Left cardiac atrium (tissue), 4 donors: ENCODE measurements around the gene PLET1. TPM values are rescaled to one million over a fixed set of nuclear protein-coding genes. Genes with fewer than 3 reads are reported as not detected.
"Not testable (repeated sequence)": the region's sequence is repeated elsewhere in the genome, so short reads cannot be mapped to it uniquely, and the experiment has no call there.

Source experiments
- ATAC-seq, 2 donors: fragments of 200-7000 bp; cut with Tn5 transposase; one replicate each; pipeline ENCODE4 v1.9.1; 2020; ENCODE audit warnings: mild to moderate bottlenecking in 2 of 2, moderate library complexity in 2 of 2
- DNase-seq: peaks from one replicate; pipeline ENCODE4 v3.0.0-alpha.2; 2020
- intact Hi-C, 2 donors: fragments of 100-400 bp; cut with DNase I; formaldehyde crosslinking; loops; one replicate each; pipeline versions ENCODE4 v1.14.1 to v1.15.1; 2022 to 2023
- total RNA-seq, 2 donors: library from RNA; stranded (reverse); fragmentation: NEBNext Ultra II Directional; extraction: Animal tissue kit (Norgen Biotek cat#: 25700); gene quantifications; one replicate each; pipeline ENCODE4 v1.2.1, GENCODE V29; 2021
- donor health status: DM: no; HTN: yes; CAD: no.
- donor health status: DM: no; HTN: yes; CAD: no; lungs with severe emphysema.
- donor health status: DM: yes; HTN: yes; CAD: no.
- donor health status: Dilated cardiomyopathy.

The PLET1 gene
- total RNA-seq, 2 donors from 2014 or later, result not detected

GRCh38 chr11:112223121-112223520 is 37.5 kb downstream of the PLET1 start:
- ATAC-seq, result no peak
- intact Hi-C loops, result no loop called here
- DNase-seq, result no peak

GRCh38 chr11:112222303-112222702 is 38.4 kb downstream of the PLET1 start:
- no peak for ATAC-seq
- intact Hi-C loops, result no loop called here
- no peak for DNase-seq

- no peak for DNase-seq
- ATAC-seq, result no peak
- intact Hi-C loops, result no loop called here
These were observed 39.3 kb downstream of the PLET1 start for GRCh38 chr11:112221274-112221835.

- intact Hi-C loops, result loop anchor here (1.0 to 5.0 kb wide), 2 partner anchors 61 to 63 kb away; no protein-coding TSS in a partner anchor
- DNase-seq, result no peak
- peak; percentile 88 to 92 for ATAC-seq
These were observed 41.0 kb downstream of the PLET1 start for GRCh38 chr11:112219476-112220232.

- intact Hi-C loops, result loop anchor here in 1 of 2 donors (5.0 kb wide), 1 partner anchor 66 kb away; no protein-coding TSS in a partner anchor
- DNase-seq (no peak), ATAC-seq (no peak)
These were observed 44.0 kb downstream of the PLET1 start for GRCh38 chr11:112216561-112217105.

- ATAC-seq (no peak), DNase-seq (no peak)
- intact Hi-C loops, result loop anchor here in 1 of 2 donors (5.0 kb wide), 1 partner anchor 67 kb away; no protein-coding TSS in a partner anchor
These were observed 45.0 kb downstream of the PLET1 start for GRCh38 chr11:112215621-112216020.

- intact Hi-C loops, result no loop called here
- peak; percentile 27 to 89 for ATAC-seq
- no peak for DNase-seq
These were observed 46.9 kb downstream of the PLET1 start for GRCh38 chr11:112213753-112214152.

- ATAC-seq, result peak; percentile 16 to 46
- intact Hi-C loops, result no loop called here
These were observed 48.0 kb downstream of the PLET1 start for GRCh38 chr11:112212710-112213109.

GRCh38 chr11:112212290-112212689 is 48.4 kb downstream of the PLET1 start:
- intact Hi-C loops, result no loop called here
- ATAC-seq (no peak), DNase-seq (no peak)

More at GRCh38 chr11:112212710-112213109, 48.0 kb downstream of the PLET1 start:
- DNase-seq, result no peak

- no peak for ATAC-seq
- DNase-seq, result no peak
- intact Hi-C loops, result no loop called here
These were observed 49.1 kb downstream of the PLET1 start for GRCh38 chr11:112211536-112211935.

- intact Hi-C loops, result no loop called here
- no peak for ATAC-seq
- DNase-seq, result no peak
These were observed 49.8 kb downstream of the PLET1 start for GRCh38 chr11:112210890-112211289.

GRCh38 chr11:112206071-112206470 is 54.6 kb downstream of the PLET1 start:
- DNase-seq (no peak), ATAC-seq (no peak)
- intact Hi-C loops, result no loop called here

GRCh38 chr11:112200252-112200651 is 60.4 kb downstream of the PLET1 start:
- intact Hi-C loops, result no loop called here
- no peak for DNase-seq
- no peak for ATAC-seq

- intact Hi-C loops, DNase-seq, ATAC-seq: not testable (repeated sequence)
These were observed 61.6 kb downstream of the PLET1 start for GRCh38 chr11:112199101-112199500.

Other genes starting within 250 kb of the PLET1 start
- 100 to 1,000 TPM in 1 of 2 donors, 10 to 100 TPM in 1; 98.7 to 130 TPM for gene DLAT, start 235.5 kb downstream of the PLET1 start, total RNA-seq
- gene PIH1D2, start 186.8 kb downstream of the PLET1 start, total RNA-seq, result 1 to 10 TPM in 1 of 2 donors, under 1 TPM in 1; 0.76 to 1.3 TPM
- 10 to 100 TPM in 1 of 2 donors, 1 to 10 TPM in 1; 6.7 to 10.4 TPM for gene NKAPD1, start 186.6 kb downstream of the PLET1 start, total RNA-seq
- gene TIMM8B, start 174.1 kb downstream of the PLET1 start, total RNA-seq, result 100 to 1,000 TPM; 103 to 105 TPM
- 100 to 1,000 TPM; 158 to 166 TPM for gene SDHD, start 174.0 kb downstream of the PLET1 start, total RNA-seq
- 1 to 10 TPM; 4.7 to 6.0 TPM for gene IL18, start 96.8 kb downstream of the PLET1 start, total RNA-seq
- not detected for gene TEX12, start 93.5 kb downstream of the PLET1 start, total RNA-seq
- 10 to 100 TPM; 53.3 to 92.2 TPM for gene BCO2, start 85.3 kb downstream of the PLET1 start, total RNA-seq
- gene PTS, start 34.4 kb downstream of the PLET1 start, total RNA-seq, result 10 to 100 TPM; 21.3 to 37.1 TPM